Measurements from ENCODE around the gene BTG2. TPM values are rescaled to one million over a fixed set of nuclear protein-coding genes. Genes with fewer than 3 reads are reported as not detected.
A peak's percentile ranks its signal among the peaks of the same experiment; 100 is the strongest.
"Not testable (repeated sequence)": the region's sequence is repeated elsewhere in the genome, so short reads cannot be mapped to it uniquely, and the experiment has no call there.

BTG2 gene
- total RNA-seq (100 to 1,000 TPM; 186 to 191 TPM), polyA plus RNA-seq (100 to 1,000 TPM in 2 of 3 donors, 10 to 100 TPM in 1; 91.8 to 179 (median 122) TPM), total RNA-seq (183 to 1,985 (median 208) reads per million in 6 experiments)

DNA sequence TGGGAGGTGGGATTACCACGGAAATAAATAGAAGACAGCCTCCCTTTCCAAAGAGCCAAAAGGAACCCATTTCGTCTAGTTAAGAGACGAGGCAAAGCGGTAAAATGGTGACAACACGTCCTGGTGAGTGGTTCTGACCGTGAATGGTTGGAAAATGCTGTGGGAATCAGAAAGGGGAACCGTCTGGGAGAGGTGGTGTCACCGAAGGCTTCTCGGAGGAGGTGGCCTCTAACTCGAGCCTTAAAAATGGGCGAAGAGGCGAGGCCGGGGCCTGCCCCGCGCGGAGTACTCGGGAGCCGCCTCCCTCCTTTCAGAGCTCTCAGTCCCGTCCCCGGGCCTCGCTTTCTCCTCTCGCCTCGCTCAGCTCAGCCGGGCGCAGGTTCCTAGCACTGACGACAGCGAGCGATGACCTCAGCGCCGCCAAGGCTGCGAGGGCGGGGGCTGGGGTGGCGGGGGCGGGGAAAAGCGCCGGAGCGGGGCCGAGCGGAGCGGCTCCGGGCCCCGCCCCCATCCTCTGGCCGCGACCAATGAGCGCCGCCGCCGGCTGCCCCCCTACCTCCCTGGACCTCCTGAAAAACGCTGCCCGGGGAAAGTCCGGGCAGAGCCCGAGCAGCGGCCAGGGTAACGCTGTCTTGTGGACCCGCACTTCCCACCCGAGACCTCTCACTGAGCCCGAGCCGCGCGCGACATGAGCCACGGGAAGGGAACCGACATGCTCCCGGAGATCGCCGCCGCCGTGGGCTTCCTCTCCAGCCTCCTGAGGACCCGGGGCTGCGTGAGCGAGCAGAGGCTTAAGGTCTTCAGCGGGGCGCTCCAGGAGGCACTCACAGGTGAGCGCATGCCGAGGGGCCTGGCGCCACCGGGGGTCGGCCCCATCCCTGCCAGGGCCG is at the start of gene BTG2:
BTG2 (plus strand) TSS at position 601 of the 890 bp plus-strand sequence; CDS start at position 689, 88 bp downstream.
- H3K36me3 Mint-ChIP-seq: peaks cover 18 to 41% (median 30%) of the 10 kb centered on the region in 3 donors

DNA sequence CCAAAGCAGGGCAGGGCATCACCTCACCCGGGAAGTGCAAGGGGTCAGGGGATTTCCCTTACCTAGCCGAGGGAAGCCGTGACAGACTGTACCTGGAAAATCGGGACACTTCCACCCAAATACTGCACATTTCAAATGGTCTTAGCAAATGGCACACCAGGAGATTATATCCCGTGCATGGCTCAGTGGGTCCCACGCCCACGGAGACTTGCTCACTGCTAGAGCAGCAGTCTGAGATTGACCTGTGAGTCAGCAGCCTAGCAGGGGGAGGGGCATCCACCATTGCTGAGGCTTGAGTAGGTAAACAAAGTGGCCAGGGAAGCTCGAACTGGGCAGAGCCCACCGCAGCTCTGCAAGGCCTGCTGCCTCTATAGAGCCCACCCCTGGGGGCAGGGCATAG is 48.7 kb upstream of the BTG2 start:
- ATAC-seq, H3K4me3 Mint-ChIP-seq, DNase-seq, H3K27ac Mint-ChIP-seq, H3K4me1 Mint-ChIP-seq: not testable (repeated sequence)
- Mint-ChIP-seq H3K9me3 (peaks cover 0 to 22% (median 10%) of the 10 kb centered on the region in 9 donors), H3K36me3 (peaks cover 0 to 22% (median 11%) of the 10 kb centered on the region in 3 donors), H3K27me3 (peaks cover 12 to 42% (median 35%) of the 10 kb centered on the region in 5 donors)
- POLR2A ChIA-PET: interaction anchor here (0.7 kb wide), 1 partner anchor 1121 kb away, joined by 6 read pairs; no protein-coding TSS in a partner anchor

More for the DNA sequence above, at the start of gene BTG2:
- peak within 1 kb of the TSS; percentile 94 to 99 (median 98) for H3K4me3 Mint-ChIP-seq
- peak; percentile 75 to 82 for ATAC-seq
- H3K9me3 Mint-ChIP-seq: peaks cover 0 to 2% (median 0%) of the 10 kb centered on the region in 9 donors
- H3K27me3 Mint-ChIP-seq: no peaks in the 10 kb centered on the region
- peak within 1 kb of the TSS; percentile 98 to 100 (median 99) for H3K27ac Mint-ChIP-seq
- peak; percentile 89 to 96 (median 91) for DNase-seq
- H3K4me1 Mint-ChIP-seq: peaks cover 49 to 68% (median 60%) of the 10 kb centered on the region in 4 donors
- POLR2A ChIA-PET: interaction anchor here (2.8 to 13.8 kb wide), 6 partner anchors 10 to 37 kb away, joined by 9 to 1045 read pairs (median 68); no protein-coding TSS in a partner anchor

GRCh38 chr1:203263496-203263895 is 41.8 kb upstream of the BTG2 start:
- H3K4me1 Mint-ChIP-seq: peaks cover 9 to 17% (median 11%) of the 10 kb centered on the region in 4 donors
- no peak overlapping the region for H3K27ac Mint-ChIP-seq
- ATAC-seq (no peak), DNase-seq (no peak)
- POLR2A ChIA-PET: no interaction called here
- no peaks in the 10 kb centered on the region for H3K36me3 Mint-ChIP-seq
- H3K9me3 Mint-ChIP-seq: no peaks in the 10 kb centered on the region
- no peak overlapping the region for H3K4me3 Mint-ChIP-seq
- peaks cover 0 to 4% (median 0%) of the 10 kb centered on the region in 5 donors for H3K27me3 Mint-ChIP-seq

- no peaks in the 10 kb centered on the region for H3K36me3 Mint-ChIP-seq
- H3K9me3 Mint-ChIP-seq: no peaks in the 10 kb centered on the region
- DNase-seq (no peak), ATAC-seq (no peak)
- POLR2A ChIA-PET: no interaction called here
- H3K27me3 Mint-ChIP-seq: peaks cover 0 to 3% (median 0%) of the 10 kb centered on the region in 5 donors
- H3K27ac Mint-ChIP-seq: no peak overlapping the region
- no peak overlapping the region for H3K4me3 Mint-ChIP-seq
- peaks cover 9 to 17% (median 11%) of the 10 kb centered on the region in 4 donors for H3K4me1 Mint-ChIP-seq
Observed at GRCh38 chr1:203264052-203264501, 41.2 kb upstream of the BTG2 start.

- no peak for ATAC-seq
- Mint-ChIP-seq H3K4me1 (peaks cover 9 to 24% (median 13%) of the 10 kb centered on the region in 4 donors), H3K4me3 (no peak overlapping the region), H3K27me3 (peaks cover 0 to 3% (median 0%) of the 10 kb centered on the region in 5 donors), H3K36me3 (no peaks in the 10 kb centered on the region), H3K9me3 (no peaks in the 10 kb centered on the region), H3K27ac (no peak overlapping the region)
- DNase-seq: no peak
- POLR2A ChIA-PET: interaction anchor here (0.7 kb wide), 1 partner anchor 175 kb away, joined by 3 read pairs; no protein-coding TSS in a partner anchor
Observed at GRCh38 chr1:203265541-203265940, 39.8 kb upstream of the BTG2 start.

DNA sequence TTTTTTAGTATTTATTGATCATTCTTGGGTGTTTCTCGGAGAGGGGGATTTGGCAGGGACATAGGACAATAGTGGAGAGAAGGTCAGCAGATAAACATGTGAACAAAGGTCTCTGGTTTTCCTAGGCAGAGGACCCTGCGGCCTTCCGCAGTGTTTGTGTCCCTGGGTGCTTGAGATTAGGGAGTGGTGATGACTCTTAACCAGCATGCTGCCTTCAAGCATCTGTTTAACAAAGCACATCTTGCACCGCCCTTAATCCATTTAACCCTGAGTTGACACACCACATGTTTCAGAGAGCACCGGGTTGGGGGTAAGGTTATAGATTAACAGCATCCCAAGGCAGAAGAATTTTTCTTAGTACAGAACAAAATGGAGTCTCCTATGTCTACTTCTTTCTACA is 39.2 kb upstream of the BTG2 start:
- not testable (repeated sequence) for DNase-seq, H3K9me3 Mint-ChIP-seq, H3K4me3 Mint-ChIP-seq, H3K27me3 Mint-ChIP-seq, ATAC-seq, H3K36me3 Mint-ChIP-seq, H3K27ac Mint-ChIP-seq
- POLR2A ChIA-PET: interaction anchor here (0.7 kb wide), 1 partner anchor 174 kb away, joined by 3 read pairs; no protein-coding TSS in a partner anchor
- peaks cover 12 to 29% (median 19%) of the 10 kb centered on the region in 4 donors for H3K4me1 Mint-ChIP-seq

- DNase-seq (peak; percentile 52 to 93 (median 82)), ATAC-seq (peak; percentile 58 to 69)
- Mint-ChIP-seq H3K27me3 (no peaks in the 10 kb centered on the region), H3K4me3 (peak overlapping the region; percentile 82 to 94 (median 90)), H3K4me1 (peaks cover 12 to 35% (median 23%) of the 10 kb centered on the region in 4 donors), H3K27ac (peak overlapping the region; percentile 78 to 95 (median 93)), H3K36me3 (no peaks in the 10 kb centered on the region), H3K9me3 (no peaks in the 10 kb centered on the region)
- POLR2A ChIA-PET: interaction anchor here (0.7 to 25.4 kb wide), 11 partner anchors 10 to 435 kb away, joined by 3 to 730 read pairs (median 4); no protein-coding TSS in a partner anchor
Observed at GRCh38 chr1:203267347-203267846, 37.9 kb upstream of the BTG2 start.

- ATAC-seq (no peak), DNase-seq (no peak)
- no peaks in the 10 kb centered on the region for H3K9me3 Mint-ChIP-seq
- peak overlapping the region; percentile 82 to 94 (median 90) for H3K4me3 Mint-ChIP-seq
- H3K4me1 Mint-ChIP-seq: peaks cover 12 to 36% (median 24%) of the 10 kb centered on the region in 4 donors
- no peaks in the 10 kb centered on the region for H3K36me3 Mint-ChIP-seq
- peak overlapping the region; percentile 78 to 95 (median 93) for H3K27ac Mint-ChIP-seq
- POLR2A ChIA-PET: interaction anchor here (0.7 to 25.4 kb wide), 13 partner anchors 10 to 434 kb away, joined by 3 to 730 read pairs (median 4); no protein-coding TSS in a partner anchor
- H3K27me3 Mint-ChIP-seq: no peaks in the 10 kb centered on the region
Observed at GRCh38 chr1:203267912-203268311, 37.4 kb upstream of the BTG2 start.

DNA sequence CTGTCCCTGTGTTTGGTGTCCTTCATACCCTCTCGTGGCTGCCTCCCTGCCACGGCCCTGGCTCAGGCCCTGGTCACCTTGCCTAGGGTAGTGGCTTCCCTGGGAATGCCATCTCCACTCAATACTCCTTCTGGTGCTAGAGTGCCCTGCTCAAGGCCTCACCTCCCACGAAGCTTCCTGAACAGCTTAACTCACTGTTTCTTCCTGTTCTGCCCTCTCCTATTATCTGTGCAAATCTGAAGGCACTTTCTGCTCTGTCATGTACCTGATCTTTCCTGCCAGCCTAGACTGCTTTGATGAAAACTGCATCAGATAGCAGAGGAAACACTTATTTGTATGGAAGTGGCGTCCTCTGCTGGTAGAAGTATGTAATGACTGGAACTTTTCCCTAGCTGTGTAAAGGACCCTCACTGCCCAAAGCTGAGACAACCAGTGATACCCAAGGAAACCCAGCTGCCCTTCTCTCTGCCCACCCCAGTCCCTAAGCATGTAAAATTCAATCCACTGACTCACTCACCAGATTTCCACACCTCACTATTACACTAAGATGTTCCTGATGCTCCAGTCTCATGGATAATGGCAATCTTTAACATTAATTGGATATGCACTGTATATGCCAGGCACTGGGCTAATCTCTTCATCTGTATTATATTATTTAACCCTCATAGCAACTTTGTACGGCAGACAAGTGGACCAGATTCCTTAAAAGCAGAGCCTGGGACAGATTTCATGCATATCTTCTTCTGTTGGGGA is 36.2 kb upstream of the BTG2 start:
- peaks cover 15 to 47% (median 35%) of the 10 kb centered on the region in 4 donors for H3K4me1 Mint-ChIP-seq
- no peak overlapping the region for H3K27ac Mint-ChIP-seq
- no peaks in the 10 kb centered on the region for H3K36me3 Mint-ChIP-seq
- peak; percentile 44 to 63 for ATAC-seq
- no peaks in the 10 kb centered on the region for H3K27me3 Mint-ChIP-seq
- DNase-seq: peak in 7 of 10 donors; percentile 52 to 83 (median 74)
- POLR2A ChIA-PET: interaction anchor here (0.5 to 25.4 kb wide), 9 partner anchors 8 to 219 kb away, joined by 3 to 730 read pairs (median 11); no protein-coding TSS in a partner anchor
- no peaks in the 10 kb centered on the region for H3K9me3 Mint-ChIP-seq
- no peak overlapping the region for H3K4me3 Mint-ChIP-seq

- ATAC-seq: no peak
- no peaks in the 10 kb centered on the region for H3K27me3 Mint-ChIP-seq
- peak overlapping the region in 1 of 10 donors; percentile 8 for H3K27ac Mint-ChIP-seq
- DNase-seq: no peak
- no peaks in the 10 kb centered on the region for H3K36me3 Mint-ChIP-seq
- POLR2A ChIA-PET: interaction anchor here (0.9 to 25.4 kb wide), 8 partner anchors 12 to 219 kb away, joined by 3 to 730 read pairs (median 12); no protein-coding TSS in a partner anchor
- H3K4me1 Mint-ChIP-seq: peaks cover 15 to 53% (median 38%) of the 10 kb centered on the region in 4 donors
- H3K4me3 Mint-ChIP-seq: no peak overlapping the region
- H3K9me3 Mint-ChIP-seq: no peaks in the 10 kb centered on the region
Observed at GRCh38 chr1:203269654-203270020, 35.7 kb upstream of the BTG2 start.

GRCh38 chr1:203270448-203270847 is 34.9 kb upstream of the BTG2 start:
- Mint-ChIP-seq H3K27me3 (no peaks in the 10 kb centered on the region), H3K4me3 (peak overlapping the region in 1 of 10 donors; percentile 48)

More at GRCh38 chr1:203270448-203270847, 34.9 kb upstream of the BTG2 start:
- H3K4me1 Mint-ChIP-seq: peaks cover 15 to 61% (median 43%) of the 10 kb centered on the region in 4 donors
- no peaks in the 10 kb centered on the region for H3K9me3 Mint-ChIP-seq
- ATAC-seq (no peak), DNase-seq (no peak)
- POLR2A ChIA-PET: interaction anchor here (0.5 to 25.4 kb wide), 7 partner anchors 14 to 1111 kb away, joined by 4 to 730 read pairs (median 5); no protein-coding TSS in a partner anchor
- H3K36me3 Mint-ChIP-seq: no peaks in the 10 kb centered on the region
- H3K27ac Mint-ChIP-seq: peak overlapping the region in 5 of 10 donors; percentile 4 to 90 (median 81)
